Ovary (tissue), 3 donors: ENCODE measurements around the gene KCNMA1.

Experiments
- EP300 ChIP-seq: sonication (generic); formaldehyde crosslinking; IDR thresholded peaks from one replicate; pipeline ENCODE4 v1.6.1; 2017; ENCODE audit warnings: antibody characterized with exemption
- POLR2A ChIP-seq: fragments of 450-650 bp; IDR thresholded peaks from one replicate; pipeline ENCODE4 v1.6.1; 2017; ENCODE audit warnings: antibody characterized with exemption, mild to moderate bottlenecking, moderate library complexity
- TF ChIP-seq, protein P1 (sequence below), 3 donors: fragments of 450-650 bp in 2 of 3; fragments of 200-600 bp in 1 of 3; IDR thresholded peaks; one replicate each; pipeline versions ENCODE4 v1.5.1 to v1.8.0; 2016 to 2022; ENCODE audit warnings: antibody characterized with exemption in 3 of 3, mild to moderate bottlenecking in 1 of 3
- donor health status: DM: no; HTN: no; CAD: no.

DNA sequence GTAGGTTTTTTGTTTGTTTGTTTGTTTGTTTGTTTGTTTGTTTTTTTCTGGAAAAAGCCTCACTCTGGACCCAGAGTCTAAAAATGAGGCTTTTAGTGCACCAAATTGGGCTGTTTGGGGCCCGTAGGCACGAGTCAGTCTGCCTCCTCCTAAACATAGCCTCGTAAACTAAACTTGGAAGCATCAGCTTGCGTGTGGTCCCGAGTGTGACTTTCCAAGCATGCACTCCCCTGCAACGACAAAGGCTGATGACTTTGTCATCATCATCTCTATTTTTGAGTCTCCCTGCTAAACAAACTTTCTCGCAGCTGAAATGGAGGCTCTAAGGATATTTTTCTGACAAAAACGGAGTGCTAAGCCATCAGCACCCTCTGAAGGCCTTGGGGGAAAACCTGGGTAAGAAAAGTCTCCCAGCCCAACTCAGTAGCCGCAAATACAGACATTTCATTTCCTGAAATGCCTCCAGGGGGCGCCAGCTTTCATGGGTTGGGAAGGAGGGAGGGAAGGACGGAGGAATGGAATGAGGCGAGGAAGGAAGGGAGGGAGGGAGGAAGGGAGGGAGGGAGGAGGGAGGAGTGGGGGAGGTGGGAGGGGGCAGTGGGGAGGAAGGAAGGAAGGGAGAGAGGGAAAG, 245.9 kb downstream of the KCNMA1 start:
- no peak for TF ChIP-seq POLR2A
- TF ChIP-seq, protein P1, sequence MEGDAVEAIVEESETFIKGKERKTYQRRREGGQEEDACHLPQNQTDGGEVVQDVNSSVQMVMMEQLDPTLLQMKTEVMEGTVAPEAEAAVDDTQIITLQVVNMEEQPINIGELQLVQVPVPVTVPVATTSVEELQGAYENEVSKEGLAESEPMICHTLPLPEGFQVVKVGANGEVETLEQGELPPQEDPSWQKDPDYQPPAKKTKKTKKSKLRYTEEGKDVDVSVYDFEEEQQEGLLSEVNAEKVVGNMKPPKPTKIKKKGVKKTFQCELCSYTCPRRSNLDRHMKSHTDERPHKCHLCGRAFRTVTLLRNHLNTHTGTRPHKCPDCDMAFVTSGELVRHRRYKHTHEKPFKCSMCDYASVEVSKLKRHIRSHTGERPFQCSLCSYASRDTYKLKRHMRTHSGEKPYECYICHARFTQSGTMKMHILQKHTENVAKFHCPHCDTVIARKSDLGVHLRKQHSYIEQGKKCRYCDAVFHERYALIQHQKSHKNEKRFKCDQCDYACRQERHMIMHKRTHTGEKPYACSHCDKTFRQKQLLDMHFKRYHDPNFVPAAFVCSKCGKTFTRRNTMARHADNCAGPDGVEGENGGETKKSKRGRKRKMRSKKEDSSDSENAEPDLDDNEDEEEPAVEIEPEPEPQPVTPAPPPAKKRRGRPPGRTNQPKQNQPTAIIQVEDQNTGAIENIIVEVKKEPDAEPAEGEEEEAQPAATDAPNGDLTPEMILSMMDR (IDR thresholded peaks at IDR 0.05): peak in 1 of 3 donors; percentile 36
- no peak for TF ChIP-seq EP300
